CD1c-positive myeloid dendritic cell (primary cell): ENCODE measurements around the gene MYO3B.

Source experiments
- DNase-seq: peaks from one replicate; pipeline ENCODE4 v3.0.0-alpha.2; 2016; ENCODE audit errors: extremely low spot score

Gene MYO3B

GRCh38 chr2:170161516-170162270, 16.3 kb upstream of the MYO3B start:
- no peak for DNase-seq

- DNase-seq: no peak
Measured at GRCh38 chr2:170162271-170162632, 15.7 kb upstream of the MYO3B start.

- DNase-seq: no peak
Measured at GRCh38 chr2:170163411-170164065, 14.4 kb upstream of the MYO3B start.

- DNase-seq: no peak
Measured at GRCh38 chr2:170165129-170165528, 12.8 kb upstream of the MYO3B start.

- DNase-seq: no peak
Measured at GRCh38 chr2:170166735-170167134, 11.2 kb upstream of the MYO3B start.

GRCh38 chr2:170170281-170171040, 7.5 kb upstream of the MYO3B start:
- no peak for DNase-seq

- no peak for DNase-seq
Measured at GRCh38 chr2:170176212-170176611, 1.7 kb upstream of the MYO3B start.

GRCh38 chr2:170180031-170180566, 2.2 kb downstream of the MYO3B start:
- no peak for DNase-seq

GRCh38 chr2:170181602-170182001, 3.7 kb downstream of the MYO3B start:
- DNase-seq: no peak

- DNase-seq: no peak
Measured at GRCh38 chr2:170185319-170185718, 7.4 kb downstream of the MYO3B start.

- no peak for DNase-seq
Measured at GRCh38 chr2:170189757-170190156, 11.8 kb downstream of the MYO3B start.

GRCh38 chr2:170190172-170190571, 12.2 kb downstream of the MYO3B start:
- DNase-seq: no peak

GRCh38 chr2:170191166-170191866, 13.4 kb downstream of the MYO3B start:
- no peak for DNase-seq

GRCh38 chr2:170196963-170197362, 19.0 kb downstream of the MYO3B start:
- no peak for DNase-seq

- no peak for DNase-seq
Measured at GRCh38 chr2:170201275-170201674, 23.3 kb downstream of the MYO3B start.

- no peak for DNase-seq
Measured at GRCh38 chr2:170201734-170202393, 23.9 kb downstream of the MYO3B start.

- no peak for DNase-seq
Measured at GRCh38 chr2:170202437-170202836, 24.5 kb downstream of the MYO3B start.

- no peak for DNase-seq
Measured at GRCh38 chr2:170204298-170204951, 26.5 kb downstream of the MYO3B start.

GRCh38 chr2:170206246-170206645, 28.3 kb downstream of the MYO3B start:
- no peak for DNase-seq

GRCh38 chr2:170206805-170207407, 29.0 kb downstream of the MYO3B start:
- DNase-seq: no peak
